PFSK-1 (cell line): Measurements from ENCODE around the gene PRR14.

ENCODE experiments used
- FOXP2 ChIP-seq: optimal IDR thresholded peaks from 2 replicates; pipeline ENCODE3; 2011; ENCODE audit warnings: borderline replicate concordance, control low read depth, inconsistent platforms; ENCODE audit not compliant: insufficient read depth; ENCODE audit errors: extremely low read length, extremely low read depth
- POLR2AphosphoS5 ChIP-seq: IDR thresholded peaks from 2 replicates; pipeline ENCODE4 v1.6.1; 2012; ENCODE audit warnings: low read depth, mild to moderate bottlenecking, control low read depth, low read length, moderate library complexity
- REST ChIP-seq, 2 experiments: IDR thresholded peaks; 2 replicates each; pipeline versions ENCODE4 v1.6.1 to v1.8.0; 2011 to 2012; ENCODE audit warnings: low read depth in 2 of 2, low read length in 2 of 2, control low read depth in 1 of 2, inconsistent platforms in 1 of 2, mild to moderate bottlenecking in 1 of 2, moderate library complexity in 1 of 2; ENCODE audit not compliant: insufficient read depth in 1 of 2
- SIN3A ChIP-seq: IDR thresholded peaks from 2 replicates; pipeline ENCODE4 v1.6.1; 2012; ENCODE audit warnings: mild to moderate bottlenecking, low read length, moderate library complexity, borderline replicate concordance; ENCODE audit not compliant: insufficient read depth
- TAF1 ChIP-seq: IDR thresholded peaks from 2 replicates; pipeline ENCODE4 v1.6.1; 2012; ENCODE audit warnings: low read length, control low read depth, borderline replicate concordance; ENCODE audit not compliant: insufficient read depth

The PRR14 gene

GRCh38 chr16:30699615-30700099 is 48.9 kb downstream of the PRR14 start:
- TF ChIP-seq POLR2AphosphoS5 (no peak), TAF1 (no peak), REST (IDR thresholded peaks at IDR 0.05; ENCODE audit: insufficient read depth in 1 of 2, low read depth in 2 of 2, low read length in 2 of 2) (no peak), FOXP2 (no peak), SIN3A (no peak)

GRCh38 chr16:30700491-30700890 is 49.7 kb downstream of the PRR14 start:
- TF ChIP-seq SIN3A (no peak), FOXP2 (no peak), TAF1 (no peak), POLR2AphosphoS5 (no peak), REST (IDR thresholded peaks at IDR 0.05; ENCODE audit: insufficient read depth in 1 of 2, low read depth in 2 of 2, low read length in 2 of 2) (no peak)

GRCh38 chr16:30700971-30701370 is 50.2 kb downstream of the PRR14 start:
- no peak for TF ChIP-seq REST (IDR thresholded peaks at IDR 0.05; ENCODE audit: insufficient read depth in 1 of 2, low read depth in 2 of 2, low read length in 2 of 2)
- TF ChIP-seq FOXP2, result no peak
- no peak for TF ChIP-seq POLR2AphosphoS5
- TF ChIP-seq SIN3A, result no peak
- TF ChIP-seq TAF1, result no peak

GRCh38 chr16:30703971-30704370 is 53.2 kb downstream of the PRR14 start:
- TF ChIP-seq POLR2AphosphoS5, result no peak
- TF ChIP-seq SIN3A, result no peak
- no peak for TF ChIP-seq REST (IDR thresholded peaks at IDR 0.05; ENCODE audit: insufficient read depth in 1 of 2, low read depth in 2 of 2, low read length in 2 of 2)
- TF ChIP-seq TAF1, result no peak
- no peak for TF ChIP-seq FOXP2
